ENCODE results near the gene GSTM2.

- TF ChIP-seq CTCF (IDR thresholded peaks at IDR 0.05): no peak
- no peak for TF ChIP-seq POLR2A (IDR thresholded peaks at IDR 0.05)
Observed at GRCh38 chr1:109659997-109660690, 7.7 kb upstream of the GSTM2 start.
